Sigmoid colon (tissue), 4 donors: ENCODE data around the gene LITAF.

ENCODE experiments used
- CTCF ChIP-seq, 4 experiments: fragments of 450-650 bp in 3 of 4; fragments of 200-600 bp in 1 of 4; IDR thresholded peaks; one replicate each; pipeline ENCODE4 v1.5.1; 2016 to 2019; ENCODE audit warnings: antibody characterized with exemption in 4 of 4, mild to moderate bottlenecking in 3 of 4, moderate library complexity in 2 of 4
- EP300 ChIP-seq, 4 donors: sonication (generic); formaldehyde crosslinking; IDR thresholded peaks; one replicate each; pipeline ENCODE4 v1.6.1; 2017; ENCODE audit warnings: antibody characterized with exemption in 4 of 4
- POLR2A ChIP-seq, 2 donors: fragments of 450-650 bp; IDR thresholded peaks; one replicate each; pipeline ENCODE4 v1.6.1; 2016; ENCODE audit warnings: antibody characterized with exemption in 2 of 2, mild to moderate bottlenecking in 2 of 2, moderate library complexity in 2 of 2
- POLR2AphosphoS5 ChIP-seq, 4 donors: sonication (generic); formaldehyde crosslinking; IDR thresholded peaks; one replicate each; pipeline ENCODE4 v1.6.1; 2017; ENCODE audit warnings: antibody characterized with exemption in 4 of 4

GRCh38 chr16:11580451-11581086 lies 6.2 kb downstream of the LITAF start:
- TF ChIP-seq CTCF (IDR thresholded peaks at IDR 0.05): no peak
- no peak for TF ChIP-seq POLR2AphosphoS5 (IDR thresholded peaks at IDR 0.05)
- TF ChIP-seq EP300 (IDR thresholded peaks at IDR 0.05): no peak
- TF ChIP-seq POLR2A (IDR thresholded peaks at IDR 0.05): no peak
